Endothelial cell of umbilical vein (primary cell): Measurements from ENCODE around the gene SUSD2. TPM values are rescaled to one million over a fixed set of nuclear protein-coding genes. Genes with fewer than 3 reads are reported as not detected.

Source experiments
- BruUV-seq: library from RNA; stranded (reverse); fragments of 400-500 nt; replicated peaks from 2 replicates; lab custom pipeline; 2021; lab: Mats Ljungman, UMichigan
- CTCF ChIA-PET: fragments of 300-600, 350-600 bp; sonication (Branson Sonifier 250); formaldehyde crosslinking; loops from one replicate; lab custom pipeline; 2021; ENCODE audit warnings: antibody characterized with exemption, inconsistent platforms; lab: Charles Lee
- POLR2A ChIA-PET: fragments of 300-600, 350-600 bp; sonication (Branson Sonifier 250); formaldehyde crosslinking; loops from one replicate; lab custom pipeline; 2021; ENCODE audit warnings: antibody characterized with exemption, inconsistent platforms; lab: Charles Lee
- DNase-seq: peaks from one replicate; pipeline ENCODE4 v3.0.0-alpha.2; 2011; ENCODE audit warnings: low read depth, low spot score
- FAIRE-seq: peaks from 2 replicates; lab custom pipeline; 2011; peaks lifted over from hg19 to GRCh38; lab: Jason Lieb, UNC
- H2AFZ ChIP-seq: 2 replicates; pipeline ENCODE4 v1.6.0; 2012; ENCODE audit warnings: low read depth, low read length, control low read depth, inconsistent platforms
- H3K27ac ChIP-seq: 2 replicates; pipeline ENCODE4 v1.5.1; 2011; ENCODE audit warnings: low read depth, mild to moderate bottlenecking, control low read depth, low read length, moderate library complexity; ENCODE audit not compliant: insufficient read depth
- H3K27me3 ChIP-seq, 2 experiments: 2 replicates each; pipeline versions ENCODE4 v1.6.0 to v1.6.1; 2011; ENCODE audit warnings: low read length in 2 of 2, mixed read lengths in 1 of 2; ENCODE audit not compliant: control insufficient read depth in 2 of 2, insufficient read depth in 2 of 2
- H3K36me3 ChIP-seq, 2 experiments: 2 replicates in 1 of 2; 3 replicates in 1 of 2; pipeline ENCODE4 v1.5.1; 2011; ENCODE audit warnings: low read length in 2 of 2, mild to moderate bottlenecking in 1 of 2, moderate library complexity in 1 of 2; ENCODE audit not compliant: control insufficient read depth in 2 of 2, insufficient read depth in 2 of 2; ENCODE audit errors: extremely low read depth in 1 of 2
- H3K4me1 ChIP-seq: 3 replicates; pipeline ENCODE4 v1.5.1; 2011; ENCODE audit warnings: mild to moderate bottlenecking, low read length; ENCODE audit not compliant: control insufficient read depth, insufficient read depth; ENCODE audit errors: extremely low read depth
- H3K4me2 ChIP-seq: 2 replicates; pipeline ENCODE4 v1.6.1; 2011; ENCODE audit warnings: low read length, control low read depth, mixed read lengths; ENCODE audit not compliant: insufficient read depth
- H3K4me3 ChIP-seq, 3 experiments: fragments of 200-600 bp in 1 of 3; sonication (generic), shearing (Covaris generic) in 1 of 3; replicated peaks in 1 of 3; 2 replicates each; pipeline ENCODE4 v1.5.1; 2011 to 2016; ENCODE audit warnings: control low read depth in 3 of 3, low read length in 3 of 3, mild to moderate bottlenecking in 2 of 3, inconsistent platforms in 1 of 3, low read depth in 1 of 3, moderate library complexity in 1 of 3; ENCODE audit not compliant: insufficient read depth in 1 of 3
- H3K79me2 ChIP-seq: 2 replicates; pipeline ENCODE4 v1.6.0; 2012; ENCODE audit warnings: low read length, inconsistent platforms; ENCODE audit not compliant: control insufficient read depth, insufficient read depth
- H3K9ac ChIP-seq: replicated peaks from 2 replicates; pipeline ENCODE3; 2011; ENCODE audit warnings: low read length, control low read depth; ENCODE audit not compliant: insufficient read depth; ENCODE audit errors: extremely low read depth
- H3K9me1 ChIP-seq: replicated peaks from 3 replicates; pipeline ENCODE4 v1.6.0; 2011; ENCODE audit warnings: mild to moderate bottlenecking, low read length; ENCODE audit not compliant: control insufficient read depth, insufficient read depth; ENCODE audit errors: extremely low read depth
- H3K9me3 ChIP-seq: replicated peaks from 2 replicates; pipeline ENCODE4 v1.5.1; 2012; ENCODE audit warnings: low read length, inconsistent platforms; ENCODE audit not compliant: control insufficient read depth, insufficient read depth
- H4K20me1 ChIP-seq: replicated peaks from 2 replicates; pipeline ENCODE3; 2011; ENCODE audit warnings: mild to moderate bottlenecking, low read length; ENCODE audit not compliant: control insufficient read depth, insufficient read depth; ENCODE audit errors: extremely low read depth
- CTCF ChIP-seq, 2 donors: IDR thresholded peaks; 1 replicate in 1 of 2; 2 replicates in 1 of 2; pipeline ENCODE4 v1.5.1; 2011; ENCODE audit warnings: low read length in 2 of 2, mild to moderate bottlenecking in 2 of 2, moderate library complexity in 2 of 2, control low read depth in 1 of 2, inconsistent platforms in 1 of 2, low read depth in 1 of 2; ENCODE audit not compliant: insufficient read depth in 1 of 2; ENCODE audit errors: extremely low read depth in 1 of 2
- EZH2 ChIP-seq: IDR thresholded peaks from 2 replicates; pipeline ENCODE4 v1.6.1; 2012; ENCODE audit warnings: borderline replicate concordance, low read depth, mild to moderate bottlenecking, moderate library complexity, low read length, inconsistent platforms; ENCODE audit not compliant: severe bottlenecking
- FOS ChIP-seq: IDR thresholded peaks from 2 replicates; pipeline ENCODE4 v1.6.1; 2011; ENCODE audit warnings: mild to moderate bottlenecking, low read length, moderate library complexity, borderline replicate concordance; ENCODE audit not compliant: insufficient read depth
- GATA2 ChIP-seq: IDR thresholded peaks from 2 replicates; pipeline ENCODE4 v1.7.0; 2011; ENCODE audit warnings: low read depth, mild to moderate bottlenecking, moderate library complexity, mixed read lengths, low read length; ENCODE audit not compliant: insufficient read length, insufficient read depth
- JUN ChIP-seq: IDR thresholded peaks from 2 replicates; pipeline ENCODE4 v1.6.1; 2011; ENCODE audit warnings: borderline replicate concordance, low read depth; ENCODE audit not compliant: insufficient read length, insufficient read depth
- MAX ChIP-seq: IDR thresholded peaks from 2 replicates; pipeline ENCODE4 v1.6.1; 2011; ENCODE audit not compliant: insufficient read depth, insufficient read length
- POLR2A ChIP-seq: IDR thresholded peaks from 2 replicates; pipeline ENCODE4 v1.6.1; 2012; ENCODE audit warnings: low read depth, mild to moderate bottlenecking, control low read depth, low read length
- POLR2AphosphoS5 ChIP-seq: IDR thresholded peaks from 2 replicates; pipeline ENCODE4 v1.6.1; 2012; ENCODE audit warnings: low read depth, mild to moderate bottlenecking, control low read depth, low read length, moderate library complexity; ENCODE audit not compliant: insufficient read depth
- dilution Hi-C: fragments of 300-500 bp; cut with MboI; formaldehyde crosslinking; loops from one replicate; pipeline ENCODE4 v1.15.0; 2019; ENCODE audit warnings: low sequenced_read_pairs; ENCODE audit not compliant: extremely low pct_ligation_motif_present
- intact Hi-C: fragments of 100-400 bp; cut with micrococcal nuclease; formaldehyde crosslinking; loops from one replicate; pipeline ENCODE4 v1.10.0; 2022
- polyA plus RNA-seq, 4 experiments: library from polyadenylated mRNA; depleted of rRNA in 3 of 4; stranded (reverse) in 3 of 4; unstranded in 1 of 4; fragments of >200 nt; gene quantifications; 2 replicates each; pipeline versions ENCODE4 v1.2.1 to v1.2.3, GENCODE V29; 2011 to 2012; ENCODE audit warnings: missing spikeins in 1 of 4
- total RNA-seq: library from RNA; stranded (reverse); gene quantifications from 2 replicates; pipeline ENCODE4 v1.2.3, GENCODE V29; 2021

The SUSD2 gene
- total and polyA plus RNA-seq, 2 donors (not counting 3 experiments of a cell fraction or from before 2014, with no cell fraction given), result 0.26 to 0.27 TPM

DNA sequence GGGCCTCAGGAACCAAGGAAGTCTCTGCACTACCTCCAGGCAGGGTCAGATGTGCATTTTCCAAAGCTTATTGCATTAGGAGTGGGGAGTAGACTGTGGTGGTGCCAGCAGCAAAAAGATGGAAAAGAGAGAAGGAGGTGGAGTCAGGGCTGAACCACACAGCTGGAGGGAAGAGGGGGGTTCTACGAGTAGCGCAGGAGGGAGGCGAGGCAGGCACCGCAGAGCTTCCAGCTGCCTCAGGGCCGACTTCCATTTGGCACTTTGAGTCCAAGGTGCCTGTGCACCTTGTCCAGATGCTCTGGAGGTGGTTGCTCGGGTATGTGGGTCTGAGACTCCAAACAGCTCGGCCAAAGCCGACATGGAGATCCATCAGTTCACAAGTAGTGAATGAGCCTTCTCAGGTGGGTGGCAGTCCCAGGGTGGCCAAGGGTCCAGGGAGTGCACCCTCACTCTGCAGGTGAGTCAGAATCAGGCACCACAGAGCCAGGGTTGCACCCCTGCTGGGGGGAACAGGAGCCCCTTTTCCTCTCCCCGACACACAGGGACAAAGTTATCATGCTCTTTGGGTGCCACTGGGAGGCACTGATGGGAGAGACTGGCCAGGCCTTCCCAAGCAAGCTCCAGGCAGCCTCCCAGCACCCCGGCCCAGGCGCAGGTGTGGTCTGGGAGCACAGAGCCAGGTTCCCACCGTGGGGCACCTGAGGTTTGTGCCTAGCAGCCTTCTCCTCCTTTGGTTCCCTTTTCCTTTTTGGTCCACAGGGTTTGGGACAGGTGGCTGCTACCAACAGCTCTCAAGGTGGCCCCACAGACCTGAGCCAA, 33.4 kb downstream of the SUSD2 start:
- no peak overlapping the region for H3K4me3 ChIP-seq
- peaks cover 5% of the 10 kb centered on the region for H3K4me1 ChIP-seq
- TF ChIP-seq MAX, result no peak
- TF ChIP-seq GATA2, result no peak
- peak; percentile 42 for TF ChIP-seq POLR2A
- dilution Hi-C loops, result no loop called here
- POLR2A ChIA-PET, result interaction anchor here (0.5 kb wide), 1 partner anchor 9 kb away, joined by 5 read pairs; no protein-coding TSS in a partner anchor
- H3K27ac ChIP-seq, result no peak overlapping the region
- no peak overlapping the region for H2AFZ ChIP-seq
- H3K9ac ChIP-seq, result no peak overlapping the region
- BruUV-seq, result no TSS peak
- H3K9me3 ChIP-seq, result no peaks in the 10 kb centered on the region
- H3K36me3 ChIP-seq, result peaks cover 0 to 5% of the 10 kb centered on the region in 2 experiments
- H3K79me2 ChIP-seq, result no peaks in the 10 kb centered on the region
- H3K9me1 ChIP-seq, result no peaks in the 10 kb centered on the region
- H3K27me3 ChIP-seq, result no peaks in the 10 kb centered on the region
- CTCF ChIA-PET, result interaction anchor here (0.8 to 2.1 kb wide), 4 partner anchors 16 to 28 kb away, joined by 3 to 9 read pairs (median 6); no protein-coding TSS in a partner anchor
- DNase-seq (no peak), FAIRE-seq (no peak)
- H4K20me1 ChIP-seq, result no peaks in the 10 kb centered on the region
- no peak overlapping the region for H3K4me2 ChIP-seq
- intact Hi-C loops, result no loop called here

DNA sequence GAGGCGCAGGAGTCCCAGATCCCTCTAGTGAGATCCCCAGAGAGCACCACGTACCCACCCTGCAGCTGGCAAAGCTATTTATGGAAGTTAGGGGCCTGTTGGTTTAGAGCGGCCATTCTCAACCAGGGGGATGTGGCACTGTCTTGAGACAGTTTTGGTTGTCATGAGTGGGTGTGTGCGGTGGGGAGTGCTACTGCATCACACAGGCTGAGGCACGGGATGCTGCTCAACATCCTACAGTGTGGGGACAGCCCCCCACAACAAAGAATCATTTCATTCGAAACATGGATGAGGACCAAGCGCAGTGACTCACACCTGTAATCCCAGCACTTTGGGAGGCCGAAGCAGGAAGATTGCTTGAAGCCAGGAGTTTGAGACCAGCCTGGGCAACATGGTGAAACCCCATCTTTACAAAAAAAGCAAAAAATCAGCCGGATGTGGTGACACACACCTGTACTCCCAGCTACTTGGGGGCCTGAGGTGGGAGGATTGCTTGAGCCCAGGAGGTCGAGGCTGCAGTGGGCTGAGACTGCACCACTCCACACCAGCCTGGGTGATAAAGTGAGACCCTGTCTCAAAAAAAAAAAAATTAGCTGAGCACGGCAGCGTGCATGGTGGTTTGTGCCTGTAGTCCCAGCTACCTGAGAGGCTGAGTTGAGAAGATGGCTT, 35.4 kb downstream of the SUSD2 start:
- Histone ChIP-seq H3K9me1 (no peaks in the 10 kb centered on the region), H3K79me2 (no peaks in the 10 kb centered on the region), H3K4me2 (no peak overlapping the region), H3K4me3 (no peak overlapping the region), H3K9ac (no peak overlapping the region), H3K27me3 (no peaks in the 10 kb centered on the region), H3K4me1 (no peaks in the 10 kb centered on the region), H3K27ac (no peak overlapping the region), H3K9me3 (no peaks in the 10 kb centered on the region), H3K36me3 (peaks cover 5 to 11% of the 10 kb centered on the region in 2 experiments), H2AFZ (no peak overlapping the region), H4K20me1 (no peaks in the 10 kb centered on the region)
- FAIRE-seq, result no peak
- no peak for DNase-seq
- CTCF ChIA-PET, result interaction anchor here (1.3 to 1.6 kb wide), 2 partner anchors 27 kb away, joined by 3 to 7 read pairs; no protein-coding TSS in a partner anchor
- intact Hi-C loops (no loop called here), dilution Hi-C loops (no loop called here)
- BruUV-seq, result no TSS peak
- POLR2A ChIA-PET, result no interaction called here
- TF ChIP-seq JUN, result no peak
- TF ChIP-seq FOS, result no peak
- TF ChIP-seq CTCF (IDR thresholded peaks at IDR 0.05; ENCODE audit: extremely low read depth in 1 of 2, insufficient read depth in 1 of 2, low read depth in 1 of 2, low read length in 2 of 2), result no peak
- TF ChIP-seq POLR2AphosphoS5, result no peak
- TF ChIP-seq MAX, result no peak
- TF ChIP-seq GATA2, result no peak
- no peak for TF ChIP-seq EZH2
